Fibroblast of lung (primary cell): ENCODE data around the gene LRP1.

Experiments used
- CTCF ChIP-seq, 2 donors: IDR thresholded peaks in 1 of 2; conservative IDR thresholded peaks in 1 of 2; 1 replicate in 1 of 2; 2 replicates in 1 of 2; pipeline ENCODE4 v1.5.1; 2011 to 2012; ENCODE audit warnings: low read length in 2 of 2, control low read depth in 1 of 2, inconsistent platforms in 1 of 2, low read depth in 1 of 2, mild to moderate bottlenecking in 1 of 2
- EZH2 ChIP-seq: IDR thresholded peaks from 2 replicates; pipeline ENCODE4 v1.5.1; 2012; ENCODE audit warnings: low read length, control low read depth, mild to moderate bottlenecking; ENCODE audit errors: missing control alignments

- TF ChIP-seq CTCF (conservative IDR thresholded peaks at IDR 0.05 in 1 of 2, IDR thresholded peaks at IDR 0.05 in 1 of 2; ENCODE audit: low read depth in 1 of 2, low read length in 2 of 2) (no peak), EZH2 (no peak)
Measured at GRCh38 chr12:57164454-57164853, 36.2 kb downstream of the LRP1 start.
